AG04449 (cell line): ENCODE measurements around the gene LIMD2.

ENCODE experiments used
- CTCF ChIA-PET: fragments of 350-600 bp; formaldehyde crosslinking; extraction: SDS; loops from one replicate; lab custom pipeline; 2021; ENCODE audit warnings: antibody characterized with exemption; lab: Yijun Ruan, JAX
- POLR2A ChIA-PET: fragments of 400-600, 350-600 bp; formaldehyde crosslinking; extraction: SDS; loops from one replicate; lab custom pipeline; 2020; ENCODE audit warnings: antibody characterized with exemption, inconsistent platforms; lab: Yijun Ruan, JAX
- DNase-seq: peaks from one replicate; pipeline ENCODE4 v3.0.0-alpha.2; 2010; ENCODE audit warnings: low read depth, low spot score
- H3K4me3 ChIP-seq: 2 replicates; pipeline ENCODE4 v1.5.1; 2011; ENCODE audit warnings: low read depth, mild to moderate bottlenecking, control low read depth, low read length
- TF ChIP-seq, protein P1 (sequence below): IDR thresholded peaks from one replicate; pipeline ENCODE4 v1.5.1; 2011; ENCODE audit warnings: mild to moderate bottlenecking, moderate library complexity, low read length, control low read depth, inconsistent platforms; ENCODE audit not compliant: insufficient read depth; ENCODE audit errors: missing control alignments

The LIMD2 gene

DNA sequence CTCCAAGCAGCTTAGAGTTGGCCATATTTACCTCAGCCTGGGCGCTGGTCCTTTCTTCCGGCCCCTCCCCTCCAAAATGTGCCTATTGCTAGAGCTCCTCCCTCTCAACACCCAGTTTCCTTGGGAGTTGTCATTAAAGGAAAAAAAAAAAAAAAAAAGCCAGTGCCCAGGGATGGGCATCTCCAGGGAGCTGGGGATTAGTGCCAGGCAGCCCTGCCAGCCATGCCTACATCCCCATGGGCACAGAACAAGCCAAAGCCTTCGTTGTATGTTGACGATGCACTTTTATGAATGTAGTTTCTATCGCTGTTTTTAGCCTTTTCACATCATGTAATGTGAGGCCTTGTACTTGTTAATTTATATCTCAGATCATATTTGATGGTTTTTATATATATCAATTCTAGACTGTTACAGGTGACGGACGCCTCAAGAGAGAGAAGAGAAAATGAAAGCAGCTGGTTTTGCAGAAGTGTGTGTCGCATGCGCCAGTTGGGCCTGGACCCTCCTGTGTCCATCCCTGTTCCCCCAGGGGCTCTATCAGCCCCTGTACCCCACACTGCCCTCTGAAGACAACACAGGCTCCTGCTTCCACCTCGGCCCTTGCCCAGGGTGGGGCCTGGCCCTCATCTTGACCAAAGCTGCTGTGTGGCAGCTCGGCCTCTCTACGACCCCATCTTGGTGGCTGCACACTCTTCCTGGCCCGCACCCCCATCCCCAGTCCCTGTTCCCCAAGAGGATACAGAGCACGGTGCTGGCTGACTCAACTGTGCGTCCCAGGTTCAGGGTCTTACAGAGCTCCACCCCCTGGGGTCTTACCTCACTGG, 4.8 kb downstream of the LIMD2 start:
- no peak for DNase-seq
- TF ChIP-seq, protein P1, sequence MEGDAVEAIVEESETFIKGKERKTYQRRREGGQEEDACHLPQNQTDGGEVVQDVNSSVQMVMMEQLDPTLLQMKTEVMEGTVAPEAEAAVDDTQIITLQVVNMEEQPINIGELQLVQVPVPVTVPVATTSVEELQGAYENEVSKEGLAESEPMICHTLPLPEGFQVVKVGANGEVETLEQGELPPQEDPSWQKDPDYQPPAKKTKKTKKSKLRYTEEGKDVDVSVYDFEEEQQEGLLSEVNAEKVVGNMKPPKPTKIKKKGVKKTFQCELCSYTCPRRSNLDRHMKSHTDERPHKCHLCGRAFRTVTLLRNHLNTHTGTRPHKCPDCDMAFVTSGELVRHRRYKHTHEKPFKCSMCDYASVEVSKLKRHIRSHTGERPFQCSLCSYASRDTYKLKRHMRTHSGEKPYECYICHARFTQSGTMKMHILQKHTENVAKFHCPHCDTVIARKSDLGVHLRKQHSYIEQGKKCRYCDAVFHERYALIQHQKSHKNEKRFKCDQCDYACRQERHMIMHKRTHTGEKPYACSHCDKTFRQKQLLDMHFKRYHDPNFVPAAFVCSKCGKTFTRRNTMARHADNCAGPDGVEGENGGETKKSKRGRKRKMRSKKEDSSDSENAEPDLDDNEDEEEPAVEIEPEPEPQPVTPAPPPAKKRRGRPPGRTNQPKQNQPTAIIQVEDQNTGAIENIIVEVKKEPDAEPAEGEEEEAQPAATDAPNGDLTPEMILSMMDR = no peak
- H3K4me3 ChIP-seq = no peak overlapping the region
- ChIA-PET CTCF (interaction anchor here (1.1 to 6.3 kb wide), 4 partner anchors 9 to 21 kb away, joined by 3 to 73 read pairs (median 13); no protein-coding TSS in a partner anchor), POLR2A (interaction anchor here (1.0 kb wide), 1 partner anchor 9 kb away, joined by 4 read pairs; no protein-coding TSS in a partner anchor)

DNA sequence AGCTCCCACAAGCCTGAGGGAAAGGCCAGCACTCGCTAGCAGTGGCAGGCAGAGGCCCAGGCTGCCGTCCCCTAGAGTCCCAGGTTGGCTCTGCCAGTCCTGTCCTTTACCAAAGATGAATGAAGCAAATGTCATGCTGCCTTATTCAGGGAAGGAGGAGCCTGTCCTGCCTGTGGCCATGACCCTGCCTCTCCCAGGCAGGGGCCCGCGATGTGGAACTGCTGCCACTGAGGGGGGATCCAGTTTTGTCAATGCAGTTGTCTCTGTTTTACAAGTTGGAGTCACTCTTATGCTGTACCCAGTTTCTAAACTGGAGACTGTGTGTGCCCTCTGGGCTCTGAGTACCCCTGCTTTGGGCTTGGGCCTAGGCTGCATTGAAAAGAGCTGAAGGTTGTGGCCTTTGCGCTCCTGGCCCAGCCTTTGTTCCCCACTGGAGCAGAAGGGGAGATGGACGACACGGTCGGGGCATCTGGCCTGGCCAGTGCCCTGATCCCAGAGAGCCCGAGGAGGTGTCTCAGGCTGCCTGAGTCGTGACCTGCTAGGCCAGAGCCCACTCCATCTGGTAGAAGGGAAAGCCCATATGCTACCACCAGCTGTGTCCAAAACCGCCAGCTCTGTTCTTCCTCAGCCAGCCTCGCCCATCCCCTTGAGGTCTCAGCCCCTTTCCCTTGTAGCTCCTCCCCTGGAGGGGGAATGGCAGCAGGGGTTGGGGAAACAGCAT, 5.5 kb downstream of the LIMD2 start:
- DNase-seq = no peak
- no peak overlapping the region for H3K4me3 ChIP-seq
- POLR2A ChIA-PET = interaction anchor here (1.0 kb wide), 1 partner anchor 8 kb away, joined by 4 read pairs; no protein-coding TSS in a partner anchor
- TF ChIP-seq, protein P1 = no peak
- CTCF ChIA-PET = interaction anchor here (1.4 to 6.3 kb wide), 2 partner anchors 10 to 20 kb away, joined by 6 to 73 read pairs; no protein-coding TSS in a partner anchor

DNA sequence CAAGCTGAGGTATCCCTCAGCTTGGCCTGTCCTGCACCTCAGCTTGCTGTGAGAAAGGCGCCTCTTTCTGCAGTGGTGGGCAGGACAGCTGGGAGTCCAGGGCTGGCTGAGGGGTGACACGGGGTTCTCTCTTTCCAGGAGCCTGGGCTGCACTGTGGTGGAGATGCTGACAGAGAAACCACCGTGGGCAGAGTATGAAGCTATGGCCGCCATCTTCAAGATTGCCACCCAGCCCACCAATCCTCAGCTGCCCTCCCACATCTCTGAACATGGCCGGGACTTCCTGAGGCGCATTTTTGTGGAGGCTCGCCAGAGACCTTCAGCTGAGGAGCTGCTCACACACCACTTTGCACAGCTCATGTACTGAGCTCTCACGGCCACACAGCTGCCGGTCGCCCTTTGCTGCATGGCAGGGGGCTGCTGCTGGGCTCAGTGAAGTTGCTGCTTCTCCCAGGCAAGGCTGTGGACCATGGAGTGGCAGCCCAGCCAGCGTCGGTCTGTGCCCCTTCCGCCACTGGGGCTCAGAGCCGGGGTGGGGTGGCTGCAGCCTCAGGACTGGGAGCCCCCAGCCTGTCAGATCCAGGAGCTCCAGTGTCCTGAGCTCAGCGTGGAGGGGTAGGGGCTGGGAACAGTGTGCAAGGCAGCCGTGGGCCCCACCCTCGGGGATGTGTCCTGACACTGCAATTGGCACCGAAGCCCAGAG, 6.4 kb downstream of the LIMD2 start:
- ChIA-PET POLR2A (no interaction called here), CTCF (interaction anchor here (0.8 to 6.3 kb wide), 3 partner anchors 10 to 268 kb away, joined by 3 to 73 read pairs (median 6); no protein-coding TSS in a partner anchor)
- DNase-seq = no peak
- TF ChIP-seq, protein P1 = no peak
- no peak overlapping the region for H3K4me3 ChIP-seq

DNA sequence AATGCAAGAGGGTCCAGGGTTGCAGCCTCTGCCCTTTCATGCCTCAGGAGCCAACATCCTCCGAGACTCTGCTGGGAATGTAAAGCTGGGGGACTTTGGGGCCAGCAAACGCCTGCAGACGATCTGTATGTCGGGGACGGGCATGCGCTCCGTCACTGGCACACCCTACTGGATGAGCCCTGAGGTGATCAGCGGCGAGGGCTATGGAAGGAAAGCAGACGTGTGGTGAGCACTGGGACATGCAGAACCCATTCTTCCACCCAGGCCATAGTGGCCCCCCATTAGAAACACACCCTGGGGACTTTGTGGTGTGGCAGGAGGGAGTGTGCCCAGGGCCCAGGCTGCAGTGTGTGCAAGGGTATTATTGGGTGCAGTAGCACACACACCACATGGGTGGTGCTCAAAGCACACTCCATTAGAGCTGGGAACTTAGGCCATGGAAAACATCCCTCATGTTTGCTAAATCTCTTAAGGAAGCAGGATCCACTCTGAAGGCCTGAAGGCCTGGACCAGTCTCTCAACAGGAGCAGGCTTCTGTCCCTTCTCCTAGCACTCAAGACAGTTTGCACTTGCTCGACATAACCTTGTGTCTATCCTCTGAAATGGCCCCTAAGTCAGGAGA, 7.6 kb downstream of the LIMD2 start:
- TF ChIP-seq, protein P1 = no peak
- ChIA-PET POLR2A (no interaction called here), CTCF (interaction anchor here (0.8 to 1.3 kb wide), 2 partner anchors 15 to 17 kb away, joined by 3 read pairs; no protein-coding TSS in a partner anchor)
- no peak for DNase-seq
- no peak overlapping the region for H3K4me3 ChIP-seq

DNA sequence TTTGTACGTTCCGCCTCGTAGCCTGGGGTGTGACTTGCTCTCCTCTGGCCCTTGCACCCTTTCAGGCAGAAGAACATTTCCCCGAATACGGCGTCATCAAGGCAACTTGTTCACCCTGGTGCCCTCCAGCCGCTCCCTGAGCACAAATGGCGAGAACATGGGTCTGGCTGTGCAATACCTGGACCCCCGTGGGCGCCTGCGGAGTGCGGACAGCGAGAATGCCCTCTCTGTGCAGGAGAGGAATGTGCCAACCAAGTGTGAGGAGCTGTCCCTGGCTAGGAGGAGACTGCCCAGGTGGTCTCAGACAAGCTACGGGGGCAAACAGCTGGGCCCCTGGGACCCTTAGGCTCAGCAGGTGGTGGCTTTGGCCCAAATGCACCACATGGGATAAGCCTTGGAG, 10.4 kb downstream of the LIMD2 start:
- TF ChIP-seq, protein P1 = no peak

More for the DNA sequence above, 10.4 kb downstream of the LIMD2 start:
- ChIA-PET POLR2A (no interaction called here), CTCF (interaction anchor here (11.4 kb wide), 1 partner anchor 7 kb away, joined by 73 read pairs; no protein-coding TSS in a partner anchor)
- no peak for DNase-seq
- no peak overlapping the region for H3K4me3 ChIP-seq
